ENCODE measurements around the gene TARS1. TPM values are rescaled to one million over a fixed set of nuclear protein-coding genes. Genes with fewer than 3 reads are reported as not detected.
A peak's percentile ranks its signal among the peaks of the same experiment; 100 is the strongest.

TARS1 gene
- total and polyA plus RNA-seq, 2 of the 13 experiments (the other 11 are each of a cell fraction or from before 2014, with no cell fraction given): 77.0 to 184 TPM

- peak; percentile 61; the same call in 1 of the 2 replicates for TF ChIP-seq HMGXB3 (CRISPR knock-in tag; IDR thresholded peaks at IDR 0.05; ENCODE audit: borderline replicate concordance)
- no peak for TF ChIP-seq ZNF329 (CRISPR knock-in tag; IDR thresholded peaks at IDR 0.05; ENCODE audit: low read depth)
- peak; percentile 68 for TF ChIP-seq TBX2 (CRISPR knock-in tag; IDR thresholded peaks at IDR 0.05; ENCODE audit: borderline replicate concordance)
- TF ChIP-seq ZNF772 (CRISPR knock-in tag; IDR thresholded peaks at IDR 0.05): peak; percentile 79
- peak; percentile 66; the same call in 1 of the 2 replicates for TF ChIP-seq ZNF136 (CRISPR knock-in tag; IDR thresholded peaks at IDR 0.05; ENCODE audit: low read depth)
- TF ChIP-seq MZF1 (CRISPR knock-in tag; IDR thresholded peaks at IDR 0.05; ENCODE audit: borderline replicate concordance): no peak
- peak; percentile 24; the same call in 1 of the 2 replicates for TF ChIP-seq ZNF121 (CRISPR knock-in tag; IDR thresholded peaks at IDR 0.05)
- TF ChIP-seq ARID4A (CRISPR knock-in tag; IDR thresholded peaks at IDR 0.05; ENCODE audit: borderline replicate concordance): peak; percentile 91
- TF ChIP-seq UBTF (CRISPR knock-in tag; IDR thresholded peaks at IDR 0.05): peak; percentile 85
- no peak for TF ChIP-seq ZNF101 (CRISPR knock-in tag; IDR thresholded peaks at IDR 0.05; ENCODE audit: borderline replicate concordance, low read depth)
- TF ChIP-seq RFXAP (CRISPR knock-in tag; IDR thresholded peaks at IDR 0.05; ENCODE audit: borderline replicate concordance): peak; percentile 73; the same call in 1 of the 2 replicates
- no peak; the same call in 1 of the 2 replicates for TF ChIP-seq MXD1 (CRISPR knock-in tag; IDR thresholded peaks at IDR 0.05)
- peak; percentile 86; the same call in 1 of the 2 replicates for TF ChIP-seq YEATS2 (CRISPR knock-in tag; IDR thresholded peaks at IDR 0.05; ENCODE audit: borderline replicate concordance)
- TF ChIP-seq MAX (IDR thresholded peaks at IDR 0.05): peak; percentile 29; the same call in 1 of the 2 replicates
- TF ChIP-seq ZBTB3 (CRISPR knock-in tag; IDR thresholded peaks at IDR 0.05; ENCODE audit: borderline replicate concordance, low read depth): peak; percentile 37; the same call in 1 of the 2 replicates
- no peak for TF ChIP-seq RELA (CRISPR knock-in tag; IDR thresholded peaks at IDR 0.05)
Observed at GRCh38 chr5:33440482-33441240, at the start of gene TARS1 (continued).
